Measurements from ENCODE around the gene LEKR1. TPM values are rescaled to one million over a fixed set of nuclear protein-coding genes. Genes with fewer than 3 reads are reported as not detected.

The LEKR1 gene
- total and polyA plus RNA-seq, 2 donors (not counting 1 experiment from before 2014, with no cell fraction given), result 0.94 to 4.7 TPM

- Histone ChIP-seq H3K4me2 (replicated peaks; ENCODE audit: low read depth, low read length, poor library complexity, severe bottlenecking) (no peak overlapping the region), H3K4me3 (ENCODE audit: control extremely low read depth in 1 of 5, extremely low read depth in 1 of 5, insufficient read depth in 1 of 5, low read depth in 2 of 5, low read length in 4 of 5) (no peak overlapping the region), H4K20me1 (ENCODE audit: control insufficient read depth, insufficient read depth, low read length, poor library complexity, severe bottlenecking) (no peaks in the 10 kb centered on the region), H3K9ac (ENCODE audit: low read length) (no peak overlapping the region), H3K4me1 (ENCODE audit: control insufficient read depth in 2 of 2, insufficient read depth in 2 of 2, low read length in 2 of 2) (peaks cover 0 to 1% of the 10 kb centered on the region in 2 donors), H3K9me3 (ENCODE audit: control extremely low read depth in 1 of 3, control insufficient read depth in 2 of 3, insufficient read depth in 1 of 3, low read length in 2 of 3) (no peaks in the 10 kb centered on the region), H3K27me3 (replicated peaks in 1 of 4; ENCODE audit: control extremely low read depth in 1 of 4, control insufficient read depth in 3 of 4, insufficient read depth in 4 of 4, low read length in 3 of 4) (no peaks in the 10 kb centered on the region), H3K36me3 (replicated peaks in 1 of 2; ENCODE audit: control extremely low read depth in 1 of 2, control insufficient read depth in 1 of 2, extremely low read depth in 1 of 2, insufficient read depth in 2 of 2, low read length in 1 of 2) (no peaks in the 10 kb centered on the region), H3K27ac (ENCODE audit: low read length in 2 of 2) (no peak overlapping the region), H3K79me2 (ENCODE audit: control insufficient read depth, insufficient read depth, low read length) (no peaks in the 10 kb centered on the region), H2AFZ (ENCODE audit: insufficient read depth, low read depth, low read length, poor library complexity, severe bottlenecking) (no peak overlapping the region)
- TF ChIP-seq CTCF (IDR thresholded peaks at IDR 0.05) (no peak), EZH2 (IDR thresholded peaks at IDR 0.05; ENCODE audit: borderline replicate concordance, insufficient read depth, low read depth, low read length, poor library complexity, severe bottlenecking) (no peak)
- Mint-ChIP-seq H3K4me1 (peaks cover 3% of the 10 kb centered on the region), H3K4me3 (no peak overlapping the region), H3K27ac (peak overlapping the region; percentile 23), H3K9me3 (ENCODE audit: insufficient read depth) (no peaks in the 10 kb centered on the region), H3K27me3 (no peaks in the 10 kb centered on the region)
- no peak for ATAC-seq (ENCODE audit: low read depth)
- ChIA-PET POLR2A (no interaction called here), CTCF (no interaction called here)
- intact Hi-C loops (cut with micrococcal nuclease), result no loop called here
- DNase-seq, result no peak
Measured at GRCh38 chr3:157023226-157023625, 197.1 kb downstream of the LEKR1 start.

GRCh38 chr3:157026091-157026490, 199.9 kb downstream of the LEKR1 start:
- Histone ChIP-seq H3K4me3 (ENCODE audit: control extremely low read depth in 1 of 5, extremely low read depth in 1 of 5, insufficient read depth in 1 of 5, low read depth in 2 of 5, low read length in 4 of 5) (no peak overlapping the region), H3K27me3 (replicated peaks in 1 of 4; ENCODE audit: control extremely low read depth in 1 of 4, control insufficient read depth in 3 of 4, insufficient read depth in 4 of 4, low read length in 3 of 4) (no peaks in the 10 kb centered on the region), H3K4me1 (ENCODE audit: control insufficient read depth in 2 of 2, insufficient read depth in 2 of 2, low read length in 2 of 2) (peaks cover 14 to 26% of the 10 kb centered on the region in 2 donors), H3K4me2 (replicated peaks; ENCODE audit: low read depth, low read length, poor library complexity, severe bottlenecking) (no peak overlapping the region), H3K79me2 (ENCODE audit: control insufficient read depth, insufficient read depth, low read length) (no peaks in the 10 kb centered on the region), H3K9ac (ENCODE audit: low read length) (no peak overlapping the region), H3K9me3 (ENCODE audit: control extremely low read depth in 1 of 3, control insufficient read depth in 2 of 3, insufficient read depth in 1 of 3, low read length in 2 of 3) (no peaks in the 10 kb centered on the region), H3K27ac (ENCODE audit: low read length in 2 of 2) (no peak overlapping the region), H3K36me3 (replicated peaks in 1 of 2; ENCODE audit: control extremely low read depth in 1 of 2, control insufficient read depth in 1 of 2, extremely low read depth in 1 of 2, insufficient read depth in 2 of 2, low read length in 1 of 2) (no peaks in the 10 kb centered on the region), H2AFZ (ENCODE audit: insufficient read depth, low read depth, low read length, poor library complexity, severe bottlenecking) (no peak overlapping the region), H4K20me1 (ENCODE audit: control insufficient read depth, insufficient read depth, low read length, poor library complexity, severe bottlenecking) (no peaks in the 10 kb centered on the region)
- DNase-seq (no peak), ATAC-seq (ENCODE audit: low read depth) (no peak)
- H3K4me1 Mint-ChIP-seq, result peaks cover 28% of the 10 kb centered on the region
- TF ChIP-seq CTCF (IDR thresholded peaks at IDR 0.05) (no peak), EZH2 (IDR thresholded peaks at IDR 0.05; ENCODE audit: borderline replicate concordance, insufficient read depth, low read depth, low read length, poor library complexity, severe bottlenecking) (no peak)
- intact Hi-C loops (cut with micrococcal nuclease), result loop anchor here (5.0 kb wide), 1 partner anchor 36 kb away; no protein-coding TSS in a partner anchor
- no peak overlapping the region for H3K27ac Mint-ChIP-seq
- 100% methylated on average over 1 of the region's 1 CpG for WGBS (ENCODE audit: insufficient coverage)
- no peaks in the 10 kb centered on the region for H3K9me3 Mint-ChIP-seq (ENCODE audit: insufficient read depth)
- no peaks in the 10 kb centered on the region for H3K27me3 Mint-ChIP-seq
- ChIA-PET POLR2A (no interaction called here), CTCF (no interaction called here)
- H3K4me3 Mint-ChIP-seq, result no peak overlapping the region
